HL-60/S4 (cell line): Measurements from ENCODE around the gene ZNF837.

Experiments
- in situ Hi-C: fragments of 300-500 bp; cut with MboI; formaldehyde crosslinking; loops from 2 replicates; pipeline ENCODE4 v1.14.3; 2022; ENCODE audit warnings: low sequenced_read_pairs

The ZNF837 gene

GRCh38 chr19:58325311-58326022 is 55.4 kb downstream of the ZNF837 start:
- in situ Hi-C loops, result no loop called here

- in situ Hi-C loops, result no loop called here
These were observed 61.6 kb downstream of the ZNF837 start for GRCh38 chr19:58319241-58319640.

GRCh38 chr19:58318297-58318696 is 62.5 kb downstream of the ZNF837 start:
- in situ Hi-C loops, result no loop called here
